VCaP (cell line): ENCODE results near the gene CYB5RL.

ENCODE experiments used
- H3K27ac ChIP-seq: fragments of 450-650 bp; 2 replicates; pipeline ENCODE4 v1.5.1; 2017
- CTCF ChIP-seq: fragments of 450-650 bp; conservative IDR thresholded peaks from 2 replicates; pipeline ENCODE4 v1.5.1; 2017; ENCODE audit warnings: mild to moderate bottlenecking, moderate library complexity

The CYB5RL gene, protein sequence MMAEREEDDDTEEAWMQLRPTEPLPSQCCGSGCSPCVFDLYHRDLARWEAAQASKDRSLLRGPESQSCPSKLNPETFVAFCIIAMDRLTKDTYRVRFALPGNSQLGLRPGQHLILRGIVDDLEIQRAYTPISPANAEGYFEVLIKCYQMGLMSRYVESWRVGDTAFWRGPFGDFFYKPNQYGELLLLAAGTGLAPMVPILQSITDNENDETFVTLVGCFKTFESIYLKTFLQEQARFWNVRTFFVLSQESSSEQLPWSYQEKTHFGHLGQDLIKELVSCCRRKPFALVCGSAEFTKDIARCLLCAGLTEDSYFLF

DNA sequence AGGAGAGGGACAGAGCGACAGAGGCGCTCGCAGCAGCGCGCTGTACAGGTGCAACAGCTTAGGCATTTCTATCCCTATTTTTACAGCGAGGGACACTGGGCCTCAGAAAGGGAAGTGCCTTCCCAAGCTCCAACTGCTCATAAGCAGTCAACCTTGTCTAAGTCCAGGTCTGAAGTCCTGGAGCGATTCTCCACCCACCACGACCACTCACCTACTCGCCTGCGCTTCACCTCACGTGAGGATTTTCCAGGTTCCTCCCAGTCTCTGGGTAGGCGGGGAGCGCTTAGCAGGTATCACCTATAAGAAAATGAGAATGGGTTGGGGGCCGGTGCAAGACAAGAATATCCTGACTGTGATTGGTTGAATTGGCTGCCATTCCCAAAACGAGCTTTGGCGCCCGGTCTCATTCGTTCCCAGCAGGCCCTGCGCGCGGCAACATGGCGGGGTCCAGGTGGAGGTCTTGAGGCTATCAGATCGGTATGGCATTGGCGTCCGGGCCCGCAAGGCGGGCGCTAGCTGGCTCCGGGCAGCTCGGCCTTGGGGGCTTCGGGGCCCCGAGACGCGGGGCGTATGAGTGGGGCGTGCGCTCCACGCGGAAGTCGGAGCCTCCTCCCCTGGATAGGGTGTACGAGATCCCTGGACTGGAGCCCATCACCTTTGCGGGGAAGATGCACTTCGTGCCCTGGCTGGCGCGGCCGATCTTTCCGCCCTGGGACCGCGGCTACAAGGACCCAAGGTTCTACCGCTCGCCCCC, at the start of gene CYB5RL, which contains the start of gene MRPL37:
TSS of gene CYB5RL (minus strand) at position 266 of the 754 bp plus-strand sequence. CDS start 4,414 bp downstream, outside the sequence.
TSS of gene MRPL37 (plus strand) at position 403 of the 754 bp plus-strand sequence. CDS start at position 480, 77 bp downstream.
- peak within 1 kb of the TSS; percentile 80 for H3K27ac ChIP-seq
- TF ChIP-seq CTCF: no peak

- no peak overlapping the region for H3K27ac ChIP-seq
- no peak for TF ChIP-seq CTCF
Measured at GRCh38 chr1:54248966-54249365, 49.1 kb upstream of the CYB5RL start.

DNA sequence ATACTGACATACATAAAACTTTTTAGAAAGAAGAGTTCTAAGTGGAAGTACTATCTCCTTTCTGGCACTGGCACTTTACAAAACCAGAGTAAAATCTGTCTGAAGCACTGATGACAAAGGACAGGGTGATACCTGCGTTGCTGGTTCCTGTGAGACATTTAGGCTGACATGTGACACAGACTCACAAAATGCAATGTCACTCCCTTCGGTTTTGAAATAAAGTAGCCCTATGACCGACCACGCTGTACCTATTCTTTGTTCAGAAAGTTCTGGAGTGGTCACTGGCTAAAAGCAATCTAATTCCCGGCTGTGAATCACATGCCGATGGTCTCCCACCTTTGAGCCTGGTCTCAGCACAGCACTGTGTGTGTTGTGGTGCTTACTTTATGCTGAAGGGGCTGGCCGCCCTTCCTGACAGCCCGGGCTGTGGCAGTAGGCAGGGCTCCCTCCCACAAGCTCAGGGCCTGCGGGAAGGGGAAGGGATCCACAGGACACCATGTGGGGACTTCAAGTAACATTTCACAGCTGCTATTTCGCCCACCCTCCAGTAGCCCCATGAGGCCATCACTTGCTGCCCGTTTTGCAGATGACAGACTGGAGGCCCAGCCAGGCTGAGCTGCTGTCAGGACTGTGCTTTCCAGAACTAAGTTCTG, 48.2 kb upstream of the CYB5RL start:
- no peak for TF ChIP-seq CTCF
- no peak overlapping the region; the same call in 1 of the 2 replicates for H3K27ac ChIP-seq

DNA sequence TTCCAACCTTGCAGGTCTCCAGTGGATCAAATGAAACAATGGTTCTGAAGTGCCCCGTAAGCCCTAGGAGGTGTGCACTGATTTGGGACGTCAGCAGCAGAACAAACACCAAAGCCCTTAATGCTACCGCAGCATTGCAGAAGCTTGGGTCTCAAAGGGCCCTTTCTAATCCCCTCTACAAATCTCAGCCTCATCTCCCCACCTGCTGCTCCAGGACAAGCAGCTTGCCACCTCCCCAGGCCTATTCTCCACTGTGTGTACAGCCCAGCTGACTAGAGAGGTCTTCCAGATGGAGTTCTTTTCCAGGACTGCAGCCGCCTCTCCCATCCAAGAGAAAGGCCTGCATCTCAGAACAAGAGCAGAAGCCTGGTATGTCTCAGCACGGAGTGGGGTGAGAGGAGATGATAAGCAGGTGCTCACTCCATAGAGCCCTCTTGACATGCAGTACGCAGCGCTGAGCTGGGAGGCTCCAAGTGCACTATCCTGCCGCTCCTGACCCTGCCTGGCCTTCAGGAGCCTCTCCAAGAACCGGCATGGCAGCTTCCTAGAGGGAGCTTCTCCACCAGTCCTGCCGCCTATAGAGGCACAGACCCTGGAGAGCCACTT, 46.4 kb upstream of the CYB5RL start:
- no peak for TF ChIP-seq CTCF
- no peak overlapping the region for H3K27ac ChIP-seq

DNA sequence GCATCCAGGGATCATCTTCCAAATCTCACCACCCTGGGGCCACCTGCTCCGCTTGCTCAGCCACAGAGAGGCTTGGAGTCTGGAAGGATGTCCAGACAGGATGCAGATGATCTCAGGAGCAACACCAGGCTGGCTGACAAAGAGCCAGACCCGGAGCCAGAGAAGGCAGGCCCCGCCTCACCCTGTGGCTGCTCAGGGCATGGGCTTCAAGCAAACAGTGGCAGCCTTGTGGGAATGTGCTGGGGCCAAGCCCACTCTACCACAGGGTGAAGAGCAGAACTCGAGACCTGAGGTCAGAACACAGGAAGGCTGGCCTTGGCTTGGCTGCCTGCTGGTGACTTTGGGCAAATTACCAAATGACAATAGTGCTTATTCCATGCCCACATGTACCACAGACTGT, 45.7 kb upstream of the CYB5RL start:
- H3K27ac ChIP-seq: no peak overlapping the region
- TF ChIP-seq CTCF: no peak

DNA sequence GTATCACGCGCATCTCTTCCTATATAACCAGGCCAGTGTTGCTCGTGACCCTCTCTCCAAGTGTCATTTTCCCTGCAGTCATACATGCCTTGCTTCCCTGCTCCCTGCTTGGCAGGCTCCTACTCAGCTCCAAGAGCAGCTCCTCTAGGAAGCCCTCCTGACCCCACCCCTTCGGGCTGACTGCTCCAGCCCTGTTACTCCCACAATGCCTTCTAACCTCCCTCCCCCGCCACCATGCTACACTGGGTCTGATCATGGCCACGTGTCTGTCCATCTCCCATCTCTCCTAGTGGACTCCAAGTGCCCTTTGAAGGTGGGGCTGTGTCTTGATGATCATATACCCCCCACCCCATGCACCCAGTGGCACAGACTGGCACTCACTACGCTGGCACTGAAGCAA, 44.8 kb upstream of the CYB5RL start:
- H3K27ac ChIP-seq: no peak overlapping the region
- TF ChIP-seq CTCF: no peak

- no peak overlapping the region for H3K27ac ChIP-seq
- no peak for TF ChIP-seq CTCF
Measured at GRCh38 chr1:54243022-54243421, 43.2 kb upstream of the CYB5RL start.
